ENCODE data around the gene TMEM52.

The TMEM52 gene

DNA sequence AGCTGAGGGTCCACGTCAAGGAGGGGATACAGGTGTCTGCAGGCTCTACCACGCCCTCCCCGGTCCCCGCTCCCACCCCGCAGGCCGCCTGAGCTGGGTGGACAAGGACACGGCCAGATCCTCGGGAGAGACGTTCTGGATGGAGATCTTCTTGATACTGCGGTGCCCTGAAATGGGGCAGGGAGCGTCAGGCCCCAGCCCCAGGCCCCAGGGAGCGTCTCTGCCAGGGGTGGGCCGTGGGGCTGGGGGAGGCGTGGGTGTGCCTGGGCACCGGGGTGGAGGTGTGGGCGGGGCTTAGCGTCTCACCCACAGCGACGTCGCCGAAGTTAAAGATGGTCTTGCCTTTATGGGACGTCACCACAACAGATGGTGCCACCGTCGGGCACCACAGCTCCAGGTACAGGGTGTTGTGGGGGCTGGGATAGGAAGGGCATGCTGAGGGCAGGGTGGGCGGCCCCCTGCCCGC is 7.3 kb upstream of the TMEM52 start:
- DNase-seq, result no peak

DNA sequence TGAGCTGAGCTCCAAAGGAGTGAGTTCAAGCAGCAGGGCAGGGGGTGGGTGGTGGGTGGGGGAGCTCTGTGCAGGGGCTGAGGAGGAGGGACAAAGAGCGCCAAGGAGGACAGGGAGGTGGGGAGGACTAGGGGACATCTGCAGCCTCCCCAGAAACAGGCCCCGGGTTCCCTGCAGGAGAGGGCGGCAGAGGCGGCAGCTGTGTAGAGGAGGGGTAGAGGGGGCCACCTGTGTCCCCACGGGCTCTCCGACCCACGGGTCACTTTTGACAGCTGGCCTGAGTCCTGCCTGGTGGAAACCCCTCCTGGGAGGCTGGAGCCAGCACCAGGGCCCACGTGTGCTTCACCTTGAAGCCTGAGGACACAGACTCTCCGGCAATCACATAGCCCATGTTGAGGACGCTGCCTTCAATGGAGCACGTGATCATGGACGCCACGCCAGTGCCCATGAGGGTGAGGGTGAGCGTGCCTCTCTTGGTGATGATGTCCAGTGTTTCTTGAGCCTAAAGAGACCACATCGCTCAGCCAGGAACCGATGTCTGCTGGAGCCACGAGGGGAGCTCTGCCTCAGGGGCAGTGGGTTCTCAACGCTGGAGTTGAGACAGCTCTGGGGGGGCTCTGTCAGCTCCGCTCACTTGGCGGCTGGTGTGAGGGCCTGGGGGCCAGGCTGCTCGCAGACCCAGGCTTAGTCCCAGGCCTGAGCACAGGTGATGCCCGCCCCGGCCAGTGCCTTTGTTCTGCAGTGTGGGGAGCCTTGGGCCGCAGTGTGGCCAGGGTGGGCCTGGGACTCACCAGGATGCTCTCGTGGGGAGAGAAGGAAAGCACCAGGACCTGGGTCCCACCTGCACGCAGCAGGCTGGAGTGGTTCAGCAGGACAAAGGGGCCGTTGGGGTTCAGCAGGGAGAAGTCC is 6.6 kb upstream of the TMEM52 start:
- DNase-seq, result no peak

DNA sequence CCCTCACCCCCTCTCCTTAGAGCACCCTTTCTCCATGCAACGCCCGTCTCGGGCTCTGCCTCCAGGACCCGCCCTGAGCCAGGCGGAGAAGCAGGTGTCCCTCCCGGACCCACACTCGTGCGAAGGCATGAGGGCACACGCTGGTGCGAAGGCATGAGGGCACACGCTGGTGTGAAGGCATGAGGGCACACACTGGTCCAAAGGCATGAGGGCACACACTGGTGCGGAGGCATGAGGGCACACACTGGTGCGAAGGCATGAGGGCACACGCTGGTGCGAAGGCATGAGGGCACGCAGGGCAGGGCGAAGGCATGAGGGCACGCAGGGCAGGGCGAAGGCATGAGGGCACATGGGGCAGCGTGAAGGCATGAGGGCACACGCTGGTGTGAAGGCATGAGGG is 5.8 kb upstream of the TMEM52 start:
- DNase-seq, result no peak

DNA sequence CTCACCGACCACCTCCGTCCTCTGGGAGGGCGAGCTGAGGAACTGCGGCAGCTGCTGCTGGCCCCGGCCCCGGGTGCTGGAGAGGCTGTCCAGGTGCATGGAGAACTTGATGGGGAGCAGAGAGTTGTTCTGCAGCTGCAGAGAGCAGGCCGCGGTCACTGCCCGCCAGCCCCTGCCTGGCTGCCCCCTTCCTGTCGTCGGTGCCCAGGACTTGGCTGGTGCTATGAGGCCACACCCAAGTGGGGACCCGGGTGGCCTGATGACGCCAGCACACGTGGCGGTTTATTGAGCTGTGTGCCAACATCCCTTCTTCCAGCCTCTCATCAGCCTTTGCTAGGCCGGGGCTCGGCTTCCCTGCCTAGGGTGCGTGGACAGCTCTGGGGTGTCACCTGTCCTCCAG is 5.3 kb upstream of the TMEM52 start:
- no peak for DNase-seq

DNA sequence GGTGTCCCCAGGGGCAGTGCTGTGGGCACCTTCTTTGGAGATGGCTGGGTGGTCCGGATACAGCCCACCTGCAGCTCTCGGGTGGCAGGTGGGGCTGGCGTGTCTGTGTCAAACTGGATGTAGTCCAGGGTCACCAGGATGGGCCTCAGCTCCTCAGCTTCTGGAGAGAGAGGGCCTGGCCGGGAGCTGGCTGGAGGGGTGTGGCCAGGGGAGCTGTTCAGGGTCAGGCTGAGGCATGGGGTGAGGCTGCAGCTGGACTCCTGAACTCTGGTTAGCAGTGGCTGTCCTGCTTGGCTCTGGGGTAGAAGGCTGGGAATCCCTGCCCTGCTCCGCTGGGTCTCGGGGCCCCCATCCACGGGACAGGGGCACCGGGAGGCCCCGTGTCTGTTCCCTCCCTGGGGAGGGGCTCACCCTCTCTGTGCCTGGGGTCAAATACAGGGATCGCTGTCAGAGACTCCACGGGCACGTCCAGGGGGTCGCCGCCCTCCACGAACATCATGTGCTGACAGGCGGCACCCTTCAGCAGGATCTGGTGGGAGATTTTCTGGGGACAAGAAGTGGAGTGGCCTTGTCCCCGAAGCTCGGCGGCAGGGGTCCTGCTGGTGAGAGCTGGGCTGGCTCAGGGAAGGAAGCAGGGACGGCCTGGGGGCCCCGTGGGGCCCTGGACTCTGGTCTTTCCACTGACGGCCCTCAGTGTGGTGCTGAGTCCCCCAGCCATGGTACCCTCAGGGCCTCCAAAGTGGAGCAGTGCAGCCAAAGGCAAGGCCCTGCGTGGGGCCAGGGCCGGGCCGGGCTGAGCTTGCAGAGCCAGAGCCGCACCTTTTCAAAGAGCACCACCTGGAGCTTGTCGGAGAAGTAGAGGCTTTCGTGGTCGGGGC is 4.1 kb upstream of the TMEM52 start:
- DNase-seq, result no peak

DNA sequence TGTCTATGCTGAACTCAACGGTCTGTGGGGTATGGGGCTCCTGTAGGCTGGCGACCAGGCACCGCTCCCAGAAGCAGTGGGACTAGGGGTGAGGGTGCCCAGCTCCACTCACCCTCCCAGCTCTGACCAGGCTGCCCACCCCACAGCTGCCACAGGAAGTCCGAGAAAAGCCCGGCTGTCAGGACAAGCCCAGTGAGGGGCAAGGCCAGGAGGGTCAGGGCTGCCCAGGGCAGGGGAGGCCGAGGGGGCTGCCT is 3.5 kb upstream of the TMEM52 start:
- DNase-seq, result no peak

DNA sequence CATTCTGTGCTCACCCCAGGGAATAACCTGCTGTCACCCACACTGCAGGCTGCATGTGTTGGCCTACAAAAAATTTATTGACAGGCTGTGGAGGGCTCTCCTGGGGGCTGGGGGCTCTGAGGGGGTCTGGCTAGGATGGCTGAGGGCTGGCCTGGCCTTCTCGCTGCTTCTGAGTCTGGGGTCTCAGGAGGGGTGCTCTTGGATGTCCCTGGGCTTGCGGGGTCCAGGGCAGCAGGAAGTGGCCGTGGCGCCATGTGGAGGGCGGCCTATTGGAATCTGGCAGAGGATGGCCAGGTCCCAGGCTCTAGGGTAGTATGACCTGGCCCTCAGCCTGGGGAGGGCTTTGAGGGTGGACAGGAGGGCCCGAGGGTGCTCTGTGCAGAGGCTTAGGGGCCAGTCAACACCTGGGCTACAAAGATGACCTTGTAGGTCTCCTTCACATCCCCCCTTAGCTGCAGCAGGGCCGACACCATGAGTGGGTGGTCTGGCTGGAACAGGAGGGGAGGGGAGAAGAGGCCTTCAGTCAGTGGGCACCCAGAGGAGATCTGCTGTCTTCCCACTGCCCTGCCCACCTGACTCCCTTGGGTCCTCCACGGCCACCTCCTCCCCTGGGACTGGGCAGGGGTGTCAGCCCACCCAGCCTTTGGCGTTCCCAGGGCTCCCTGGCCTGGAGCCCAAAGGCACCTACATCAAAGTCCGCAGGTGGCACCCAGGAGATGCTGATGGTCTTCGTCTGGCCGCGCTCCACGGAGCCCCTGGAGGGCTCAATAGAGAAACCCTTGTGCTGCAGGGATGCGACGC is 3.0 kb upstream of the TMEM52 start:
- DNase-seq, result no peak

DNA sequence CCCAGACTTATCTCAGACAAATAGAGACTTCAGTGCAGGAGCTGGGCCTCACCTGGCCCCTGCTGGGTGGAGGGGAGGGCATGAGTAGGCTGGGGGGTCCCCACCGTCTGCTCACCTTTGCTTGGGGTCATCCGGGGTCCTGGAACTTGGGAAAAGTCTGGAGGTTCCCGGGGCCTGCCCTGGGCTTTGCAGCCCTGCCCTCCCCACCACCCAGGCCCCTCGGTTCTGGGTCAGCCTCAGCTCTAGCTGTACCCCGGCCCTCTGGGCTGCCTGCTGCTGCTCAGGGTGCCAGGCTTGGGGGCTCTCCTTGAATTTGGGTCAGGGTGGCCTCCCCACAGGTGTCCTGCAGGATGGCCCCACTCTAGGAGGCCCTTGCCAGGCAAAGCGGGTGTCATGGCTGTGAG is 2.4 kb upstream of the TMEM52 start:
- DNase-seq, result no peak

DNA sequence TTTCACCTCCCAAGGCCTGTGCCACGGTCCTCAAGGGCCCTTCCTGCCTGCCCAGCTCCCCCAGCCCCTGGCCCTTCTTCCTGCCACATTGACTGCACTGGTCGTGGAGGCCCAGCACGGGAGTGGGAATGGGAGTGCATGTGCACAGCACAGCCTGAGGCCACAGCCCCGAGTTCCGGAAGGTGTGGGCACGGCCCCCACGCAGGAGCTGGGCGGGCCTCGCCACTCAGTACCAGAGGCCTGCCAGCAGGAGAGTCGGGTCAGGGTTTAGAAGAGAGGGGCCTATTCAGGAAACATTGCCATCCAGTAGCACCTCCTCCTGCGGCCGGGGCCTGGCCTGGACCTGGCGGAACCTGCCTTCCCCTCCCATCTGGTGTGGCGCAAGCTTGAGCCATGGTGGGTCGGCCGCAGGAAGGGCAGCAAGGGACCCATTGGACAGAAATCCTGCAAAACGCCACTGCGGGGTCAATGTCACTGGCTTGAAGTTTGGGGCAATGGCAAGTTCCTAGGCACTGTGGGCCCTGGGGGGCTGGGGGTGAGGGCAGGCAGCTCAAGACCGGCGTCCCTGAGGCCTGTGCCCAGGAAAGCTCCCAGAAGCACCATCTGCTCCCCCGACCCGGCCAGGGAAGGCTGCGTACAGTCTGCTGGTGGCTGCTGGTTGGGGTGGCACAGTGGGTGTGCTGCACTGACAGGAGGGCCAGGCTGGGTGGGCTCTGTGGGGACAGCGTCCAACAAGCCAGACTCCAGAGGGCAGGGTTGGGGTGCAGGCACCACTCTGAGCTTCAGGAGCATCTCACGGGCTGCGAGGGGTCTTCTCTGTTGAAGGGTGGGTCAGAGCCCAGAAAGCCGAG is 1.8 kb upstream of the TMEM52 start:
- DNase-seq, result no peak

DNA sequence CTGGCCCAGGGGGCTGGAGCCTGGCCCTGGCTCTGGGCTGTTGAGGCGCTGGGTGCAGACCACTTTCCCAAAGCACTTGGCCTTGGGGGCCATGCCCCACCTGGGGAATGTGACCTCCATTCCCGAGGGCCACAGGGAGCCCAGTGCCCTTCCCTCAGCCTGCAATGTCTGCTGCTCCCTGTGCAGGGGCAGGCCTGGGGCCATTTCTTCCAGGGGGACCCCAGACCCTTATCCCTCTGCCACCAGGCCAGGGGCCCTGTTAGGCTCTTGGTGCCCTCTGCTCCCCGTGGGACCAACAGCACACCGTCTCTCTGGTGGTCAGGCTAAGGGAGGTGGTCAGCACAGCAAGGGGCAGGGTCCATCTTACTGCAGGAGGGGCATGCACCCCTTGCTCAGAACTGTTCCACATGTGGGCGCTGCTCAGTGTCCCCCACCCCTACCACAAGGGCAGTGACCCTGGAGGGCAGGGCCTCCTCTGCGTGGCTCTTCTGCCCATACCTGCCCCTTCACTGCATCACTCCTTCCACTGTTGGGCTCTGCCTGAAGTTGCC is 1.1 kb upstream of the TMEM52 start:
- no peak for DNase-seq

DNA sequence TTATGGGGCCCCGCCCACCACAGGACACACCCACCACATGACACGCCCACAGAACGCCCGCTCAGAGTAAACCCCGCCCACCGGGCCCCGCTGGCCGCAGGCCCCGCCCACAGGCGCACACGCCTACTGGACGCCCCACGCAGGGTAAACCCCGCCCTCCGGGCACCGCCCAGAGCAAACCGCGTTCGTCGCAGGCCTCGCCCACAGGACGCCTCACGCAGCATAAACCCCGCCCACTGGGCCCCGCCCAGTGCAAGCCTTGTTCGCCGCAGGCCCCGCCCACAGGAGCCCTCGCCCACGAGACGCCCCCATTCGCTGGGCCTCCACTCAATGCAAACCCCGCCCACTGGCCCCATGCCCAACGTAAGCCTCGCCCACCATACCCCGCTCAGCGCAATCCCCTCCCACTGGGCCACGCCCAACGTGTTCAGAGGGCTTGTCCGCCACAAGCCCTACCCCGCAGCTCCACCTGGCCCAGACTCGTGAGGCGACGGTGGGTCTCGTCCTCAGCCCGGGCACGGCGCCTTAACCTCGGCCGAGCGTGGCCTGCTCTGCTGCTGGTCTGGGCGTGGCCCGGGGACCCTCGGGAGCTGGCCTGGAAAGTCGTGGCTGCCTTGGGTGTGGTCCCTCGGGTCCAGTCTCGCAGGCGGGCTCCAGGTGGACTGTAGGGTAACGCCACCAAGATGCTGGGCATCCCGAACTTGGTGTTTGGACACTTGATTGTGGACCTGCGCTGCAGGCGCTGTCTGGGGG is 401 bp upstream of the TMEM52 start:
- DNase-seq, result peak; percentile 99

DNA sequence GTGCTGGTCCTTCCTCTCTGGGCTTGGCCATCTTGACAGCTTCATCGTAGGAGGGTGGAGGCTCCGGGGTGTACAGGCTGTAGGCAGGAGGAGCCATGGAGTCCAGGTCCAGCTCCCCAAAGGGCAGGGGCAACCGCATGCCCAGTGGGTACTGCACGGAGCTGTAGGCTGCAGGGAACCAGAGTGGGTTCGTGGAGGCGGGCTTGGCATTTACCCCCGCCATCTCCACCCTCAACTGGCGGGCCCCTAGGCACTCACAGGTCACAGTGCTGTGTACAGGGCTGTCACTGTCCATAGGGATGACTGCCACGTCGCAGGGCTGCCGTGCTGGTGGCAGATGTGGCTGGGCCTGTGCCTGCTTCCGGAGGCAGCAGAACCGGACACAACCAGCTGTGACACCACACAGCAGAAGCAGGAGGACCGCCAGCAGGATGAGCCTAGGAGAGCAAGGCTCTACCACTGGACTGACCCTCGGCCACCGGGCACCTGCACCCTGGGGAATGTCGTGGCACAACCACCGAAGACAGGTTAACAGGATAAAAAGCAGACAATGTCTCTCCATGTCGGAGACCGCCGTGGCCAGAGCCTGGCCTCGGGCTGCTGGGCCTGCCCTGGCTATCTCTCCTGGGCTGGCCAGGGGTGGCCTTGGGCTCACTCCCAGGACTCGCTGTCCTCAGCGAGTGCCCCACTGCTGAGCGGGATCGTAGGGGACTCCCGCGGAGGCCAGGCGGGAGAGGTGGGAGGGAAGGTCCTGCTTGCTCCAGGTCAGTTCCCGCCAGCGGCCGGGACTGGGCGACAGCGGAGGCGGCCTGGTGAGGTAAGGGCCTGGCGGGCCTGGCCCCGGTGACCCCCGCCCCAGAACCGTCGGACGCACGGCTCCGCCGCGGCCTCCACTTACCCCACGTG is 831 bp downstream of the TMEM52 start:
- no peak for DNase-seq

DNA sequence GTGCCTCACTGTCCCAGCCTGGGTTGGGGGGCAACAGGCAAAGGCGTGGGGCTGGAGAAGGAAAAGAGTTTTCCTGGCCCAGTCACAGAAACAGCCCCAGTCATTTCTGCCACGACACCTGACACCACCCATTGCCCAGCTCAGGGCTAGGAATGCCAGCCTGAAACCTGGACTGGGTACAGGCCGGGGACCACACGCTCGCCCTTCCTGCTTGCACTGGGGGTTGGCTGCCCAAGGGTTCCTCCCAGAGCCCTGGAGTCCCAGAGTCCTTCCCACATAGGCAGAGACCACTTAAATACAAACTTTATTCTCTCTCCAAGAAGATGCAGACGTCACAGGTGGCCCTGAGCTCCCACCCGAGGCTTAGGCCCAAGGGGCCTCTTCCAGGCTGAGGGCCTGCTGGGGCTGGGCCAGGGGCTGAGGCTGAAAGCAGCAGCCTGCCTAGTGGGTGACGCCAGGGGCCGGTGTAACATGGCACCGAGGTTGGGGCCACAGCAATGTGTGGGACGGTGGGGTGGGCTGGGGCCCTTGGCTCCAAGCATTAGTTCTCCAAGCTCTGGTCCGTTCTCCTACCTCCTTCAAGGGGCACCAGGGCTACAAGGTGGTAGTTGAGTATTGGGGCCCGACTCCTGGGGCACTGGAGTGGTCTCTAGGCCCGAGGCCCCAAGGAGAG is 1.6 kb downstream of the TMEM52 start:
- DNase-seq, result no peak

DNA sequence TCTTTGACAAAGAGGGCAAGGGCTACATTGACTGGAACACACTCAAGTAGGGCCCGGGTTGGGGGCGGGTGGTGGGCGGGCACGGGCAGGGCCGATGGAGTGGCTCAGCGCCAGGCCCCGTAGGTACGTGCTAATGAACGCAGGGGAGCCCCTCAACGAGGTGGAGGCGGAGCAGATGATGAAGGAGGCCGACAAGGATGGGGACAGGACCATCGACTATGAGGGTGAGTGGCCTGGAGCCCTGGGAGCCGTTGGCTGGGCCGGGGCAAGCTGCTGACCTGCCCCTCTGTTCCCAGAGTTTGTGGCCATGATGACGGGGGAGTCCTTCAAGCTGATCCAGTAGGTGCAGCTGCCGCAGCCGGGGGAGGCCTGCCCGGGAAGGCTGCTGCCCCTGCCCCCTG is 2.2 kb downstream of the TMEM52 start:
- no peak for DNase-seq

DNA sequence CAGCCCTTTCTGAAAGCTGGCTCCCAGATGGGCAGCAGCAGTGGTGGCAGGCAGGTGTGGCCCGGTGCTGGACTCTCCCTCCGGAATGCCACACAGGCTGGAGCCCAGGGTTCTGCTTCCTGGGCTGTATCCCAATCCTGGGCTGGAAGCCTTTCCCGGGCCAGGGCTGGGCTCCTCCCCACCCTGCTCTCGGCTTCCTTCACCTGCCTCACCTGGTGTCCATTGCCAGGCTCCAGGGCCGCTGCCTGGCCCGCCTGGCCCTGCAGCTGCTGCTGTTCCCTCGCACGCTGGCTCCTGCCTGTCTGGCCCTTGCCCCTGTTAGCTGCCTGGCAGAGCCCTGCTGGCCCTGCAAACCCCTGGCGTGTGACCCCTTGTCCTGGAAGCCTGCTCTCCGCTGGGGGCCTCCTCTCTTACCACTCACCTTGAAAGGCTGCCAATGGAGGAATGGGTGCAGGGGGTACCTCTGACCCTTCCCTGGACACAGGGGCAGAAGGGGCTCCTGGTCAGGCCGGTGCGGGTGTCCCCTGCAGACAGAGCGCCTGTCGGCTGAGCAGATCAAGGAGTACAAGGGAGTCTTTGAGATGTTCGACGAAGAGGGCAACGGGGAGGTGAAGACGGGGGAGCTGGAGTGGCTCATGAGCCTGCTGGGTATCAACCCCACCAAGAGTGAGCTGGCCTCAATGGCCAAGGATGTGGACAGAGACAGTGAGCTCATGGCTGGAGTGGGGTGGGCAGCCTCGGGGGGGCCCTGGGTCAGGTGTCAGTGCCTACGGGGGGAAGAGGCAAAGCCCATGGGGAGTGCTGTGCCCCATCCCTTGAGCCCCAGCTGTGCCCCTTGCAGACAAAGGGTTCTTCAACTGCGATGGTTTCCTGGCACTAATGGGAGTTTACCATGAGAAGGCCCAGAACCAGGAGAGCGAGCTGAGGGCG is 2.9 kb downstream of the TMEM52 start:
- no peak for DNase-seq

DNA sequence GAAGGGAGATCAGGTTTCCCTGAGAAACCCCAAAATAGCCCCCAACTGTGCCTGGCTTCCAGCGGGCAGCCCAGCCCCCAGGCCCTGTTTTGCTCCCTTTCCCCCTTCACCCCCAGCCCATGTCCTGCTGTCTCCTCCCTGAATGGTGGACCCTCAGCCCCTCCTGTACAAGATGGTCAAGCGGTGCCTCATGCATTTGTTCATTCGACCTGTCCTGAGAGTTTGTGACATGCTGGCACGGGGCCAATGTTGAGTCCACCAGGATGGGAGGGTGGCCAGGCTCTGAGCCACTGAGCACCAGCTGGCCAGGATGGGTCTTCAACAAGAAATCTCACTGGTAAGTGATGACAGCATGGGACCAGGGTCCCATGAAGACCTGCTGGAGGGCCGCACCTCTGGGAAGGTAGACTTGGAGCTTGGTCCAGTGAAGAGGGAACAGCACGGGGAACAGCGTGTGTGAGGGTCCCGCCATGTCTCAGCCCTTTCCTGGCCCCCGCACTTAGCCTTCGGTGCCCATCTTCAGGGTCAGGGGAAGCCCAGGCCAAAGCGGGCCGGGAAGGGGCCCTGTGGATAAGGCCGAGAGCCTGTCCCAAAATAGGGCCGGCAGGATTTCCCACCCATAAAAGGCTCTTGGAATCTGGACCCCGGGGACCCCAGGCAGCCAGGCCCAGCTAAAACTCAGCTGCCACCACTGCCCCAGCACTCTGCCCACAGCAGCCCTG is 3.9 kb downstream of the TMEM52 start, which contains the start of gene CALML6:
TSS of gene CALML6 (plus strand) at position 290 of the 722 bp plus-strand sequence. CDS start at position 311, 21 bp downstream.
- DNase-seq, result no peak

Measured in NCI-H1105 (cell line).